SH-SY5Y (cell line): ENCODE results near the gene BCOR.

Experiments used
- GATA2 ChIP-seq: IDR thresholded peaks from 2 replicates; pipeline ENCODE4 v1.6.1; 2011; ENCODE audit warnings: mild to moderate bottlenecking, low read depth, low read length
- GATA3 ChIP-seq: IDR thresholded peaks from 2 replicates; pipeline ENCODE4 v1.6.1; 2011; ENCODE audit warnings: low read depth, mild to moderate bottlenecking, low read length, moderate library complexity

- TF ChIP-seq GATA2 = no peak
- no peak for TF ChIP-seq GATA3
Observed at GRCh38 chrX:40007131-40007755, 90.5 kb downstream of the BCOR start.
